HepG2 (cell line): ENCODE data around the gene ZSWIM6.

Experiments
- CBX5 ChIP-seq: sonication (generic); formaldehyde crosslinking; IDR thresholded peaks from 2 replicates; pipeline ENCODE4 v1.4.0; 2020; ENCODE audit warnings: missing genetic modification reagents, borderline replicate concordance
- CREM ChIP-seq, 2 experiments: sonication (generic) in 1 of 2; formaldehyde crosslinking in 1 of 2; IDR thresholded peaks; 2 replicates each; pipeline versions ENCODE4 v1.4.0 to v1.6.1; 2016 to 2020; ENCODE audit warnings: antibody characterized with exemption in 1 of 2, mild to moderate bottlenecking in 1 of 2, missing genetic modification reagents in 1 of 2
- GTF2F1 ChIP-seq: fragments of 150-350 bp; IDR thresholded peaks from 2 replicates; pipeline ENCODE4 v1.6.1; 2014; ENCODE audit warnings: low read length
- IRF2 ChIP-seq: IDR thresholded peaks from 2 replicates; pipeline ENCODE4 v1.6.1; 2018; ENCODE audit warnings: missing genetic modification reagents, missing compliant biosample characterization
- NR1H2 ChIP-seq: sonication (generic); formaldehyde crosslinking; IDR thresholded peaks from 2 replicates; pipeline ENCODE4 v1.8.1; 2022; ENCODE audit warnings: low read depth, missing genetic modification reagents, borderline replicate concordance
- POLR2AphosphoS5 ChIP-seq: IDR thresholded peaks from 2 replicates; pipeline ENCODE4 v1.6.1; 2012; ENCODE audit warnings: low read depth, low read length
- ZFP36 ChIP-seq: fragments of 150-350 bp; IDR thresholded peaks from 2 replicates; pipeline ENCODE4 v1.6.1; 2018; ENCODE audit warnings: borderline replicate concordance, low read length, low read depth; ENCODE audit not compliant: partially characterized antibody
- TF ChIP-seq, protein P1 (sequence below): IDR thresholded peaks from 2 replicates; pipeline ENCODE4 v1.6.1; 2016; ENCODE audit warnings: missing biosample characterization, missing genetic modification reagents, low read depth
- TF ChIP-seq, protein P2 (sequence below), 2 experiments: fragments of 450-650 bp in 1 of 2; sonication (generic) in 1 of 2; formaldehyde crosslinking in 1 of 2; IDR thresholded peaks; 2 replicates each; pipeline versions ENCODE4 v1.6.1 to v1.8.0; 2016 to 2022; ENCODE audit warnings: antibody characterized with exemption in 1 of 2, mild to moderate bottlenecking in 1 of 2, missing genetic modification reagents in 1 of 2
- TF ChIP-seq, protein P3 (sequence below), 2 experiments: IDR thresholded peaks; 2 replicates each; pipeline ENCODE4 v1.6.1; 2011 to 2012; ENCODE audit warnings: low read length in 2 of 2, borderline replicate concordance in 1 of 2, low read depth in 1 of 2, mild to moderate bottlenecking in 1 of 2, moderate library complexity in 1 of 2
- TF ChIP-seq, protein P4 (sequence below): sonication (generic); formaldehyde crosslinking; IDR thresholded peaks from 2 replicates; pipeline ENCODE4 v1.5.0; 2020; ENCODE audit warnings: mild to moderate bottlenecking, missing genetic modification reagents, moderate library complexity
- TF ChIP-seq, protein P5 (sequence below): sonication (generic); formaldehyde crosslinking; IDR thresholded peaks from 2 replicates; pipeline ENCODE4 v1.5.1; 2020; ENCODE audit warnings: missing genetic modification reagents, mild to moderate bottlenecking, borderline replicate concordance
- TF ChIP-seq, protein P6 (sequence below): sonication (generic); formaldehyde crosslinking; IDR thresholded peaks from 2 replicates; pipeline ENCODE4 v1.4.0; 2020; ENCODE audit warnings: missing genetic modification reagents

DNA sequence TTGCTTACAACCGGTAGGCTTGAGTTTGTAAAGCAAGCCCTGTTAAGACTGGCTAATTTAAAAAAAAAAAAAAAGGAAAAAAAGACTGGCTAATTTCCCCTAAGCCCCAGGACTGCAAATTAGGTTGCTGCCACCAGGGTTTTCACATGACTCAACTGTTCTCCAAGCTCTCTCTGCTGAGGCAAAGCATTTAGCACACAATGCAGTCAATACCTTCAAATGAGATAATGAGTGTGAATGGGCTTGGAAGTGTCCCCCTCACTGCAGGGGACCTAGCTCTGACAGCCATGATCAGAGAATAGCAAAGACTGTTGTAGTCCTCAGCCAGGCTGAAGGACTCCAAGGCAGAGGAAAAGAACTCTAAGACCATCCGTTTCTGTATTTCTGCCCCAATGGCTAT is 42.8 kb upstream of the ZSWIM6 start:
- TF ChIP-seq, protein P1, sequence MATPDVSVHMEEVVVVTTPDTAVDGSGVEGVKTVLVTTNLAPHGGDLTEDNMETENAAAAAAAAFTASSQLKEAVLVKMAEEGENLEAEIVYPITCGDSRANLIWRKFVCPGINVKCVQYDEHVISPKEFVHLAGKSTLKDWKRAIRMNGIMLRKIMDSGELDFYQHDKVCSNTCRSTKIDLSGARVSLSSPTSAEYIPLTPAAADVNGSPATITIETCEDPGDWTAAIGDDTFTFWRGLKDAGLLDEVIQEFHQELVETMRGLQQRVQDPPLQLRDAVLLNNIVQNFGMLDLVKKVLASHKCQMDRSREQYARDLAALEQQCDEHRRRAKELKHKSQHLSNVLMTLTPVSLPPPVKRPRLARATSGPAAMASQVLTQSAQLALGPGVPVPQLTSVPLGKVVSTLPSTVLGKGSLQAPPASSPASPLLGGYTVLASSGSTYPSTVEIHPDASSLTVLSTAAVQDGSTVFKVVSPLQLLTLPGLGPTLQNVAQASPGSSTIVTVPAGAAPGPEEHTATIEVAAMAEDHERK (CRISPR knock-in tag), result no peak
- no peak for TF ChIP-seq NR1H2
- no peak for TF ChIP-seq POLR2AphosphoS5
- TF ChIP-seq, protein P2, sequence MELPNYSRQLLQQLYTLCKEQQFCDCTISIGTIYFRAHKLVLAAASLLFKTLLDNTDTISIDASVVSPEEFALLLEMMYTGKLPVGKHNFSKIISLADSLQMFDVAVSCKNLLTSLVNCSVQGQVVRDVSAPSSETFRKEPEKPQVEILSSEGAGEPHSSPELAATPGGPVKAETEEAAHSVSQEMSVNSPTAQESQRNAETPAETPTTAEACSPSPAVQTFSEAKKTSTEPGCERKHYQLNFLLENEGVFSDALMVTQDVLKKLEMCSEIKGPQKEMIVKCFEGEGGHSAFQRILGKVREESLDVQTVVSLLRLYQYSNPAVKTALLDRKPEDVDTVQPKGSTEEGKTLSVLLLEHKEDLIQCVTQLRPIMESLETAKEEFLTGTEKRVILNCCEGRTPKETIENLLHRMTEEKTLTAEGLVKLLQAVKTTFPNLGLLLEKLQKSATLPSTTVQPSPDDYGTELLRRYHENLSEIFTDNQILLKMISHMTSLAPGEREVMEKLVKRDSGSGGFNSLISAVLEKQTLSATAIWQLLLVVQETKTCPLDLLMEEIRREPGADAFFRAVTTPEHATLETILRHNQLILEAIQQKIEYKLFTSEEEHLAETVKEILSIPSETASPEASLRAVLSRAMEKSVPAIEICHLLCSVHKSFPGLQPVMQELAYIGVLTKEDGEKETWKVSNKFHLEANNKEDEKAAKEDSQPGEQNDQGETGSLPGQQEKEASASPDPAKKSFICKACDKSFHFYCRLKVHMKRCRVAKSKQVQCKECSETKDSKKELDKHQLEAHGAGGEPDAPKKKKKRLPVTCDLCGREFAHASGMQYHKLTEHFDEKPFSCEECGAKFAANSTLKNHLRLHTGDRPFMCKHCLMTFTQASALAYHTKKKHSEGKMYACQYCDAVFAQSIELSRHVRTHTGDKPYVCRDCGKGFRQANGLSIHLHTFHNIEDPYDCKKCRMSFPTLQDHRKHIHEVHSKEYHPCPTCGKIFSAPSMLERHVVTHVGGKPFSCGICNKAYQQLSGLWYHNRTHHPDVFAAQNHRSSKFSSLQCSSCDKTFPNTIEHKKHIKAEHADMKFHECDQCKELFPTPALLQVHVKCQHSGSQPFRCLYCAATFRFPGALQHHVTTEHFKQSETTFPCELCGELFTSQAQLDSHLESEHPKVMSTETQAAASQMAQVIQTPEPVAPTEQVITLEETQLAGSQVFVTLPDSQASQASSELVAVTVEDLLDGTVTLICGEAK (IDR thresholded peaks at IDR 0.05), result no peak
- TF ChIP-seq, protein P2 (CRISPR knock-in tag; IDR thresholded peaks at IDR 0.05), result no peak
- TF ChIP-seq CREM (IDR thresholded peaks at IDR 0.05), result no peak
- TF ChIP-seq CREM (CRISPR knock-in tag; IDR thresholded peaks at IDR 0.05), result no peak
- TF ChIP-seq, protein P3, sequence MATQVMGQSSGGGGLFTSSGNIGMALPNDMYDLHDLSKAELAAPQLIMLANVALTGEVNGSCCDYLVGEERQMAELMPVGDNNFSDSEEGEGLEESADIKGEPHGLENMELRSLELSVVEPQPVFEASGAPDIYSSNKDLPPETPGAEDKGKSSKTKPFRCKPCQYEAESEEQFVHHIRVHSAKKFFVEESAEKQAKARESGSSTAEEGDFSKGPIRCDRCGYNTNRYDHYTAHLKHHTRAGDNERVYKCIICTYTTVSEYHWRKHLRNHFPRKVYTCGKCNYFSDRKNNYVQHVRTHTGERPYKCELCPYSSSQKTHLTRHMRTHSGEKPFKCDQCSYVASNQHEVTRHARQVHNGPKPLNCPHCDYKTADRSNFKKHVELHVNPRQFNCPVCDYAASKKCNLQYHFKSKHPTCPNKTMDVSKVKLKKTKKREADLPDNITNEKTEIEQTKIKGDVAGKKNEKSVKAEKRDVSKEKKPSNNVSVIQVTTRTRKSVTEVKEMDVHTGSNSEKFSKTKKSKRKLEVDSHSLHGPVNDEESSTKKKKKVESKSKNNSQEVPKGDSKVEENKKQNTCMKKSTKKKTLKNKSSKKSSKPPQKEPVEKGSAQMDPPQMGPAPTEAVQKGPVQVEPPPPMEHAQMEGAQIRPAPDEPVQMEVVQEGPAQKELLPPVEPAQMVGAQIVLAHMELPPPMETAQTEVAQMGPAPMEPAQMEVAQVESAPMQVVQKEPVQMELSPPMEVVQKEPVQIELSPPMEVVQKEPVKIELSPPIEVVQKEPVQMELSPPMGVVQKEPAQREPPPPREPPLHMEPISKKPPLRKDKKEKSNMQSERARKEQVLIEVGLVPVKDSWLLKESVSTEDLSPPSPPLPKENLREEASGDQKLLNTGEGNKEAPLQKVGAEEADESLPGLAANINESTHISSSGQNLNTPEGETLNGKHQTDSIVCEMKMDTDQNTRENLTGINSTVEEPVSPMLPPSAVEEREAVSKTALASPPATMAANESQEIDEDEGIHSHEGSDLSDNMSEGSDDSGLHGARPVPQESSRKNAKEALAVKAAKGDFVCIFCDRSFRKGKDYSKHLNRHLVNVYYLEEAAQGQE (IDR thresholded peaks at IDR 0.05; ENCODE audit: borderline replicate concordance in 1 of 2, low read depth in 1 of 2, low read length in 2 of 2), result no peak
- no peak for TF ChIP-seq CBX5 (CRISPR knock-in tag)
- TF ChIP-seq, protein P4, sequence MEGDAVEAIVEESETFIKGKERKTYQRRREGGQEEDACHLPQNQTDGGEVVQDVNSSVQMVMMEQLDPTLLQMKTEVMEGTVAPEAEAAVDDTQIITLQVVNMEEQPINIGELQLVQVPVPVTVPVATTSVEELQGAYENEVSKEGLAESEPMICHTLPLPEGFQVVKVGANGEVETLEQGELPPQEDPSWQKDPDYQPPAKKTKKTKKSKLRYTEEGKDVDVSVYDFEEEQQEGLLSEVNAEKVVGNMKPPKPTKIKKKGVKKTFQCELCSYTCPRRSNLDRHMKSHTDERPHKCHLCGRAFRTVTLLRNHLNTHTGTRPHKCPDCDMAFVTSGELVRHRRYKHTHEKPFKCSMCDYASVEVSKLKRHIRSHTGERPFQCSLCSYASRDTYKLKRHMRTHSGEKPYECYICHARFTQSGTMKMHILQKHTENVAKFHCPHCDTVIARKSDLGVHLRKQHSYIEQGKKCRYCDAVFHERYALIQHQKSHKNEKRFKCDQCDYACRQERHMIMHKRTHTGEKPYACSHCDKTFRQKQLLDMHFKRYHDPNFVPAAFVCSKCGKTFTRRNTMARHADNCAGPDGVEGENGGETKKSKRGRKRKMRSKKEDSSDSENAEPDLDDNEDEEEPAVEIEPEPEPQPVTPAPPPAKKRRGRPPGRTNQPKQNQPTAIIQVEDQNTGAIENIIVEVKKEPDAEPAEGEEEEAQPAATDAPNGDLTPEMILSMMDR (CRISPR knock-in tag), result no peak
- no peak for TF ChIP-seq ZFP36
- TF ChIP-seq, protein P5, sequence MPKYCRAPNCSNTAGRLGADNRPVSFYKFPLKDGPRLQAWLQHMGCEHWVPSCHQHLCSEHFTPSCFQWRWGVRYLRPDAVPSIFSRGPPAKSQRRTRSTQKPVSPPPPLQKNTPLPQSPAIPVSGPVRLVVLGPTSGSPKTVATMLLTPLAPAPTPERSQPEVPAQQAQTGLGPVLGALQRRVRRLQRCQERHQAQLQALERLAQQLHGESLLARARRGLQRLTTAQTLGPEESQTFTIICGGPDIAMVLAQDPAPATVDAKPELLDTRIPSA, result no peak
- TF ChIP-seq GTF2F1, result no peak
- TF ChIP-seq, protein P6, sequence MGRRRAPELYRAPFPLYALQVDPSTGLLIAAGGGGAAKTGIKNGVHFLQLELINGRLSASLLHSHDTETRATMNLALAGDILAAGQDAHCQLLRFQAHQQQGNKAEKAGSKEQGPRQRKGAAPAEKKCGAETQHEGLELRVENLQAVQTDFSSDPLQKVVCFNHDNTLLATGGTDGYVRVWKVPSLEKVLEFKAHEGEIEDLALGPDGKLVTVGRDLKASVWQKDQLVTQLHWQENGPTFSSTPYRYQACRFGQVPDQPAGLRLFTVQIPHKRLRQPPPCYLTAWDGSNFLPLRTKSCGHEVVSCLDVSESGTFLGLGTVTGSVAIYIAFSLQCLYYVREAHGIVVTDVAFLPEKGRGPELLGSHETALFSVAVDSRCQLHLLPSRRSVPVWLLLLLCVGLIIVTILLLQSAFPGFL (CRISPR knock-in tag), result no peak
- TF ChIP-seq IRF2, result no peak
